PFSK-1 (cell line): ENCODE data around the gene MTA2.

Experiments used
- FOXP2 ChIP-seq: optimal IDR thresholded peaks from 2 replicates; pipeline ENCODE3; 2011; ENCODE audit warnings: borderline replicate concordance, control low read depth, inconsistent platforms; ENCODE audit not compliant: insufficient read depth; ENCODE audit errors: extremely low read length, extremely low read depth
- POLR2AphosphoS5 ChIP-seq: IDR thresholded peaks from 2 replicates; pipeline ENCODE4 v1.6.1; 2012; ENCODE audit warnings: low read depth, mild to moderate bottlenecking, control low read depth, low read length, moderate library complexity
- SIN3A ChIP-seq: IDR thresholded peaks from 2 replicates; pipeline ENCODE4 v1.6.1; 2012; ENCODE audit warnings: mild to moderate bottlenecking, low read length, moderate library complexity, borderline replicate concordance; ENCODE audit not compliant: insufficient read depth
- TAF1 ChIP-seq: IDR thresholded peaks from 2 replicates; pipeline ENCODE4 v1.6.1; 2012; ENCODE audit warnings: low read length, control low read depth, borderline replicate concordance; ENCODE audit not compliant: insufficient read depth
- TF ChIP-seq, protein P1 (sequence below), 2 experiments: IDR thresholded peaks; 2 replicates each; pipeline versions ENCODE4 v1.6.1 to v1.8.0; 2011 to 2012; ENCODE audit warnings: low read depth in 2 of 2, low read length in 2 of 2, control low read depth in 1 of 2, inconsistent platforms in 1 of 2, mild to moderate bottlenecking in 1 of 2, moderate library complexity in 1 of 2; ENCODE audit not compliant: insufficient read depth in 1 of 2

The MTA2 gene

DNA sequence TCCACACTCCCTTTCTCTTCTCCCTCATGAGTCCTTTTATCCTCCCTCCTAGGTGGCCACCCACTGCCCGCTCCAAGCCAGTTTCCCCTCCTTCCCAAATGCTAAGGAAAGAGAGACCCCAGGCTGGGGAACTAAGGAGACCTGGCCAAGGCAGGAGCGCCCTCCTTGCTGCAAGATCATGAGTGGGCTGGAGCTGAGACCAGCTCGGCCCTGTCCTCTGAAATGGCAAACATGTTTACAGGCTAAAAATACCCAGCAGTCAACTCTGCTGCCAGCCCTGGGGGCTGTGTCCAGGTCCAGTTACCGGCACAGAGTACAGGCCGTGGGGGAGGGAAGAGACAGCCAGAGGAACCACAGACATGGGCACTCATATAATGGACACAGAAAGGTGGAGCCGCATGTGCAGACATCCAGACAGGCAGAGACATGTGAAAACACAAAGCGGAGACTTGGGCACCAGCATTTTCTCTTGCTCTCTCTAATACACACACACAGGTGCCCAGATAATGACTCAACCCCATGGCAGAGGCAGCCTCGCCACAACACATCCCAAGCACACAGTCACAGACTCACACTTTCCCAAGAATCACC, 53.9 kb downstream of the MTA2 start:
- TF ChIP-seq, protein P1, sequence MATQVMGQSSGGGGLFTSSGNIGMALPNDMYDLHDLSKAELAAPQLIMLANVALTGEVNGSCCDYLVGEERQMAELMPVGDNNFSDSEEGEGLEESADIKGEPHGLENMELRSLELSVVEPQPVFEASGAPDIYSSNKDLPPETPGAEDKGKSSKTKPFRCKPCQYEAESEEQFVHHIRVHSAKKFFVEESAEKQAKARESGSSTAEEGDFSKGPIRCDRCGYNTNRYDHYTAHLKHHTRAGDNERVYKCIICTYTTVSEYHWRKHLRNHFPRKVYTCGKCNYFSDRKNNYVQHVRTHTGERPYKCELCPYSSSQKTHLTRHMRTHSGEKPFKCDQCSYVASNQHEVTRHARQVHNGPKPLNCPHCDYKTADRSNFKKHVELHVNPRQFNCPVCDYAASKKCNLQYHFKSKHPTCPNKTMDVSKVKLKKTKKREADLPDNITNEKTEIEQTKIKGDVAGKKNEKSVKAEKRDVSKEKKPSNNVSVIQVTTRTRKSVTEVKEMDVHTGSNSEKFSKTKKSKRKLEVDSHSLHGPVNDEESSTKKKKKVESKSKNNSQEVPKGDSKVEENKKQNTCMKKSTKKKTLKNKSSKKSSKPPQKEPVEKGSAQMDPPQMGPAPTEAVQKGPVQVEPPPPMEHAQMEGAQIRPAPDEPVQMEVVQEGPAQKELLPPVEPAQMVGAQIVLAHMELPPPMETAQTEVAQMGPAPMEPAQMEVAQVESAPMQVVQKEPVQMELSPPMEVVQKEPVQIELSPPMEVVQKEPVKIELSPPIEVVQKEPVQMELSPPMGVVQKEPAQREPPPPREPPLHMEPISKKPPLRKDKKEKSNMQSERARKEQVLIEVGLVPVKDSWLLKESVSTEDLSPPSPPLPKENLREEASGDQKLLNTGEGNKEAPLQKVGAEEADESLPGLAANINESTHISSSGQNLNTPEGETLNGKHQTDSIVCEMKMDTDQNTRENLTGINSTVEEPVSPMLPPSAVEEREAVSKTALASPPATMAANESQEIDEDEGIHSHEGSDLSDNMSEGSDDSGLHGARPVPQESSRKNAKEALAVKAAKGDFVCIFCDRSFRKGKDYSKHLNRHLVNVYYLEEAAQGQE (IDR thresholded peaks at IDR 0.05; ENCODE audit: insufficient read depth in 1 of 2, low read depth in 2 of 2, low read length in 2 of 2) = no peak
- TF ChIP-seq POLR2AphosphoS5 (no peak), FOXP2 (no peak), TAF1 (no peak), SIN3A (no peak)

DNA sequence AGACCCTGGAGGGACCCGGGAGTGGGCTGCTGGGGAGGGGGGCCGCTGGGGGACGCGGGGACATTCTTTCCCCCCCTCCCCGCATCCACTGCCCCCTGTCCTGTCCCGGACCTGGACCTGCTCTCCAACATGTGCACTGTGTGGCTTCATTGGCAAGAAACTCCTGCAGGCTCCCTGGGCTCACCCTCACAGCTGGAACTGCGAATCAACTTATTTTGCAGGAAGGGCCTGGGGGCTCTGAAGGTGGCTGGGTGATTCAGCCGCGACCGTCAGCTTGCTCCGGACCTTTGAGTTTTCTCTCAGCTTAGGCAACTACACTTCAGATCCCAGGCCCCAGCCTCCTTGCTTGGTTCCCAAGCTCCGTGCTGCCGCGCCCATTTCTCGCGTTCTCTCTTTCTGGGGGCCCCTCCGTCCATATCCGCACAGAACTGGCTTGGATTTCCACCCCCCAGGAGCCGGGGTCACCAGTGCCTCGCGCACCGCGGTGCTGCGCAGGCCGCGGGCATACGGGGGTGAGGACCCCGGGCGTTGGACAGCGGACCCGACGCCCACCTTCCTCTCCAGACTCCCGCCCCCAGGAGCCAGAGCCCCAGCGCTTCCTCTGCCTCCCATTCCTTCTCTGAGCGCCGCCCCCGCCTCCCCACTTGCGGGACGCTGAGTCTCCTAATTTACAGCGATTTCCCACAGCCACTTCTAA, 54.6 kb downstream of the MTA2 start:
- TF ChIP-seq, protein P1 (IDR thresholded peaks at IDR 0.05; ENCODE audit: insufficient read depth in 1 of 2, low read depth in 2 of 2, low read length in 2 of 2) = 0 out of 4 replicates have a peak, but pooled peaks of 1 of the 2 experiments have one; percentile 6
- TF ChIP-seq POLR2AphosphoS5 = no peak

DNA sequence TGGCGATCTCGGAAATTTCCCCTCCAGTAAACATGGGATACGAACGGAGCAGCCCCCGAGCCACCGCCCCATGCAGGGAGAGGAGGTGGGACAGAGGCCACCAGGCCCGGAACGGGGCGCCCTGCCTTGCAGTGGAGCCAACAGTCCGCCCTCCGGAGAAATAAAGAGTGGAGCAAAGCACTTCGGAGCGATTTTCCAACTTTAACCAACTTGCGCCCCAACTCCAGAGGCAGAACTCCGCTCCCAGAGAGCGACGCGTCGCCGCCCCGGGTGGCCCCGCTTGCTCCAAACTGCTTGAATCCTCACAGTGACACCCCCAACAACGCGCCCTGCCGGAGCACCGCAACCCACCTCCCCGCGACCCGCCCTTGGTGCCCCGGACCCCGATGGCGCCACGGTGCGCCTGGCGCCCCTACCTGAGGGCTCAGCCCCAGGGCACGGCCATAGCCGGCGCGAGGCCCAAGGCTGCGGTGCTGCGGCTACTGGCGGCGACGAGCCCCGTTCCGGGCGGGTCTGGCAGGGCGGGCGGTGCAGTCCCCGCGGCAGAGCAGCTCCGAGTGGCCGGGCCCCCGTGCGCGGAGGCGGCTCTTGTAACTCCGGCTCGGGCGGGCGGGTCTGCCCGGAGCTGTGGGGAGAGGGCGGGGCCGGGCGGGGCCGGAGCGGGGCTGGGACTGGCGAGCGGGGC, 55.3 kb downstream of the MTA2 start, which contains the start of gene AHNAK:
Gene AHNAK, minus strand, starts transcription at position 563 of the 685 bp plus-strand sequence. CDS start 10,708 bp downstream, outside the sequence.
- peak; percentile 68 for TF ChIP-seq POLR2AphosphoS5
- TF ChIP-seq FOXP2 = no peak
- peak; percentile 15; the same call in 1 of the 2 replicates for TF ChIP-seq TAF1
- no peak for TF ChIP-seq SIN3A
- TF ChIP-seq, protein P1 (IDR thresholded peaks at IDR 0.05; ENCODE audit: insufficient read depth in 1 of 2, low read depth in 2 of 2, low read length in 2 of 2) = no peak

DNA sequence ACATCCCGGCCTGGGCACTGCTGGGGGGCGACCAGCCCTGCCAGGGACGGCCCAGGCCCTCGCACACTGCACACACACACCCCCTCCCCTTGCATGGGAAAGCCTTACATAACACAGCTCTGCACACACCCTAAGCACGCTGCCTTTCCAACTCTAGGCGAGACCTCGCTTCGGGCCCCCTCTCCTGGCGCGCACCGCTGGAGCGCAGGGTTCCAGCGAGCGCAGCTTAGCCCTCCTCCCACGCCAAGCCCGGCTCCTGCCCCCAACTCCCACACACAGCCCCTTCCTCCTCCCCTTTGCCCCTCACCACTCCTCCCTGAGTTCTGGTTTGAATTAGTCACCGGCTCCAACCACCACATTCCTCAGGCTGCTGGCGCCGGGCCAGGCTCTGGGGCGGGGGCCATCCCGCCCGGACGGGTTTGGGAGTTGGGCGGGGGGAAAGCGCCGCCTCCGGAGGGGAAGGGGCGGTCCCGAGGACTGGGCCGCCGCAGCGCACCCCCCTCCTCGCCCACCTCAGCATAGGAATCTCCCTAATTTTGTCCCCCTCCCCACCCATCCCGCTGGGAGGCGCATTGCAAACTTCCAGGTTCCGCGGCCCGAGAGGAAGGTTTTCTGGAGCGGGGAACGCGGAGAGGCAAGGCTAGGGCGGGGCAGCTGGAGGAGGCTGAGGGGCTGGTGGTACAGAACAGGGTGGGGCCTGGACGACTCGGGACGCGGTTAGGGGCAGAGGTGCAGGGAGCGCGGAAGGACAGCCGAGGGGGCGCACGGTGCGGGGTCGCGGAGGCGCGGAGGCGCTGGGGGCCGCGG, 56.0 kb downstream of the MTA2 start:
- peak; percentile 4; the same call in 1 of the 2 replicates for TF ChIP-seq POLR2AphosphoS5
- TF ChIP-seq, protein P1 (IDR thresholded peaks at IDR 0.05; ENCODE audit: insufficient read depth in 1 of 2, low read depth in 2 of 2, low read length in 2 of 2) = peak in 1 of 2 experiments; percentile 55; a peak in 1 of 4 replicates
- TF ChIP-seq SIN3A = peak; percentile 97; the same call in 1 of the 2 replicates
- TF ChIP-seq TAF1 = peak; percentile 81; the same call in 1 of the 2 replicates
- TF ChIP-seq FOXP2 = no peak
